GM12878 (cell line): Measurements from ENCODE around the gene GGCX. TPM values are rescaled to one million over a fixed set of nuclear protein-coding genes. Genes with fewer than 3 reads are reported as not detected.
A peak's percentile ranks its signal among the peaks of the same experiment; 100 is the strongest.

Experiments used
- ATAC-seq: fragments of 200-7000 bp; cut with Tn5 transposase; 3 replicates; pipeline ENCODE4 v1.9.1; 2020; ENCODE audit warnings: mild to moderate bottlenecking, moderate library complexity
- BruUV-seq: library from RNA; stranded (reverse); fragments of 400-500 nt; replicated peaks from 2 replicates; lab custom pipeline; 2021; lab: Mats Ljungman, UMichigan
- CTCF ChIA-PET: fragments of 300-600 bp; sonication (Branson Sonifier 250); formaldehyde crosslinking; extraction: SDS; loops from one replicate; lab custom pipeline; 2021; ENCODE audit warnings: inconsistent platforms; lab: Yijun Ruan, JAX
- POLR2A ChIA-PET: fragments of 350-600 bp; formaldehyde crosslinking; extraction: SDS; loops from one replicate; lab custom pipeline; 2021; ENCODE audit warnings: inconsistent platforms; lab: Charles Lee
- RAD21 ChIA-PET: fragments of 300-600 bp; sonication (Branson Sonifier 250); formaldehyde crosslinking; loops from one replicate; lab custom pipeline; 2023; ENCODE audit warnings: antibody characterized with exemption; ENCODE audit not compliant: unreplicated experiment; lab: Charles Lee
- SMC1A ChIA-PET: fragments of 300-600 bp; sonication (Branson Sonifier 250); formaldehyde crosslinking; loops from one replicate; lab custom pipeline; 2023; ENCODE audit not compliant: unreplicated experiment, uncharacterized antibody; lab: Charles Lee
- DNase-seq: peaks from one replicate; pipeline ENCODE4 v3.0.0-alpha.2; 2011; ENCODE audit warnings: low read depth, low spot score
- FAIRE-seq: peaks from 3 replicates; lab custom pipeline; 2011; peaks lifted over from hg19 to GRCh38; lab: Jason Lieb, UNC
- H2AFZ ChIP-seq: 2 replicates; pipeline ENCODE4 v1.6.0; 2011; ENCODE audit warnings: low read depth, low read length, control low read depth; ENCODE audit not compliant: control insufficient read depth
- H3K27ac ChIP-seq: 2 replicates; pipeline ENCODE4 v1.5.1; 2011; ENCODE audit warnings: control low read depth; ENCODE audit not compliant: control insufficient read depth, insufficient read depth
- H3K27me3 ChIP-seq, 2 experiments: replicated peaks in 1 of 2; 2 replicates each; pipeline versions ENCODE4 v1.6.0 to v1.6.1; 2011; ENCODE audit warnings: low read length in 1 of 2; ENCODE audit not compliant: control insufficient read depth in 2 of 2, insufficient read depth in 2 of 2
- H3K36me3 ChIP-seq, 2 experiments: 2 replicates each; pipeline ENCODE4 v1.5.1; 2011; ENCODE audit warnings: low read length in 1 of 2; ENCODE audit not compliant: control insufficient read depth in 2 of 2, insufficient read depth in 2 of 2
- H3K4me1 ChIP-seq: 2 replicates; pipeline ENCODE4 v1.6.1; 2011; ENCODE audit warnings: mild to moderate bottlenecking, low read length, moderate library complexity, mixed read lengths; ENCODE audit not compliant: control insufficient read depth, insufficient read depth
- H3K4me2 ChIP-seq: 2 replicates; pipeline ENCODE4 v1.6.0; 2011; ENCODE audit warnings: control low read depth; ENCODE audit not compliant: control insufficient read depth, insufficient read depth
- H3K4me3 ChIP-seq: fragments of 200-600 bp; sonication (generic); 2 replicates; pipeline ENCODE4 v1.5.1; 2016
- H3K79me2 ChIP-seq: 2 replicates; pipeline ENCODE4 v1.6.0; 2011; ENCODE audit warnings: low read length; ENCODE audit not compliant: control insufficient read depth, insufficient read depth
- H3K9ac ChIP-seq: 2 replicates; pipeline ENCODE4 v1.8.0; 2011; ENCODE audit warnings: low read length, control low read depth, mixed read lengths; ENCODE audit not compliant: control insufficient read depth, insufficient read depth
- H3K9me3 ChIP-seq: replicated peaks from 3 replicates; pipeline ENCODE4 v1.5.1; 2011; ENCODE audit warnings: mild to moderate bottlenecking, low read length; ENCODE audit not compliant: control insufficient read depth, insufficient read depth
- H4K20me1 ChIP-seq: 2 replicates; pipeline ENCODE4 v1.6.0; 2011; ENCODE audit not compliant: control insufficient read depth, insufficient read depth
- BMI1 ChIP-seq: fragments of 450-650 bp; IDR thresholded peaks from 2 replicates; pipeline ENCODE4 v1.6.1; 2016; ENCODE audit warnings: mild to moderate bottlenecking, moderate library complexity, borderline replicate concordance
- EED ChIP-seq: sonication (generic); IDR thresholded peaks from 2 replicates; pipeline ENCODE4 v1.6.1; 2016; ENCODE audit warnings: antibody characterized with exemption, low read depth
- ETV6 ChIP-seq, 2 experiments: fragments of 450-650 bp in 1 of 2; IDR thresholded peaks in 1 of 2; conservative IDR thresholded peaks in 1 of 2; 2 replicates each; pipeline ENCODE4 v1.6.1; 2014; ENCODE audit warnings: antibody characterized with exemption in 1 of 2, borderline replicate concordance in 1 of 2, low read depth in 1 of 2, mild to moderate bottlenecking in 1 of 2, moderate library complexity in 1 of 2
- FOXK2 ChIP-seq: fragments of 450-650 bp; IDR thresholded peaks from 2 replicates; pipeline ENCODE4 v1.6.1; 2017; ENCODE audit warnings: mild to moderate bottlenecking, moderate library complexity
- HCFC1 ChIP-seq: fragments of 150-350 bp; IDR thresholded peaks from 2 replicates; pipeline ENCODE4 v1.6.1; 2014; ENCODE audit warnings: low read length
- IRF4 ChIP-seq: IDR thresholded peaks from 2 replicates; pipeline ENCODE4 v1.6.1; 2011; ENCODE audit warnings: low read depth, low read length
- JUNB ChIP-seq: IDR thresholded peaks from 2 replicates; pipeline ENCODE4 v1.6.1; 2016; ENCODE audit warnings: antibody characterized with exemption, mild to moderate bottlenecking
- MEF2A ChIP-seq: IDR thresholded peaks from 2 replicates; pipeline ENCODE4 v1.6.1; 2011; ENCODE audit warnings: low read depth, mild to moderate bottlenecking, low read length, moderate library complexity; ENCODE audit not compliant: insufficient read depth
- MTA3 ChIP-seq: IDR thresholded peaks from 2 replicates; pipeline ENCODE4 v1.6.1; 2012; ENCODE audit warnings: low read length, inconsistent platforms, borderline replicate concordance
- NFYB ChIP-seq: IDR thresholded peaks from 2 replicates; pipeline ENCODE4 v1.6.1; 2011; ENCODE audit warnings: low read depth, mild to moderate bottlenecking, low read length, improper control_type of control experiment, moderate library complexity; ENCODE audit not compliant: insufficient read depth
- RELA ChIP-seq: fragments of 450-650 bp; IDR thresholded peaks from 2 replicates; pipeline ENCODE4 v1.8.0; 2014; ENCODE audit warnings: borderline replicate concordance; ENCODE audit not compliant: partially characterized antibody
- SP1 ChIP-seq: IDR thresholded peaks from one replicate; pipeline ENCODE4 v1.6.1; 2011; ENCODE audit warnings: low read depth, low read length
- SPI1 ChIP-seq: IDR thresholded peaks from 2 replicates; pipeline ENCODE4 v1.6.1; 2011; ENCODE audit warnings: low read depth, mild to moderate bottlenecking, low read length, moderate library complexity, borderline replicate concordance; ENCODE audit not compliant: insufficient read depth
- SREBF1 ChIP-seq: IDR thresholded peaks from 2 replicates; pipeline ENCODE4 v1.6.1; 2012; ENCODE audit warnings: mild to moderate bottlenecking, low read length
- WGBS: methylation state at CpG from one replicate; pipeline ENCODE4 v1.1.6; 2016; ENCODE audit warnings: low lambda C conversion rate; ENCODE audit not compliant: insufficient replicate concordance, insufficient coverage; ENCODE audit errors: missing lambda C conversion rate; 5-methylcytosine and 5-hydroxymethylcytosine counted together
- in situ Hi-C: fragments of 300-500 bp; cut with MboI; formaldehyde crosslinking; loops from 9 replicates; pipeline ENCODE4 v1.14.3; 2018; ENCODE audit warnings: mixed read lengths
- intact Hi-C: fragments of 100-400 bp; cut with micrococcal nuclease; formaldehyde crosslinking; loops from one replicate; pipeline ENCODE4 v1.14.2; 2022; ENCODE audit not compliant: unreplicated experiment
- polyA plus RNA-seq, 11 experiments: library from polyadenylated mRNA; depleted of rRNA in 4 of 11; unstranded in 6 of 11; stranded (reverse) in 5 of 11; fragments of >200 nt; fragmentation: Nextera tagmentation in 4 of 11; fragmentation: Illumina TruSeq in 1 of 11; extraction: Ambion mirVana in 4 of 11; extraction: Trizol in 1 of 11; gene quantifications; 1 replicate in 1 of 11; 2 replicates in 10 of 11; pipeline versions ENCODE4 v1.2.1 to v1.2.3, GENCODE V29; 2011 to 2016; ENCODE audit warnings: inconsistent platforms in 2 of 11, missing spikeins in 2 of 11, low read depth in 1 of 11
- total RNA-seq, 4 experiments: library from RNA; depleted of rRNA in 3 of 4; stranded (reverse); fragments of >200 nt in 3 of 4; fragmentation: Illumina TruSeq in 1 of 4; extraction: Trizol in 1 of 4; gene quantifications; 2 replicates each; pipeline versions ENCODE4 v1.2.1 to v1.2.3, GENCODE V29; 2013 to 2021
- TF ChIP-seq, protein P1 (sequence below): fragments of 450-650 bp; IDR thresholded peaks from 2 replicates; pipeline ENCODE4 v1.6.1; 2017; ENCODE audit warnings: mild to moderate bottlenecking, low read depth, inconsistent platforms; ENCODE audit not compliant: poor library complexity, severe bottlenecking
- TF ChIP-seq, protein P2 (sequence below): fragments of 450-650 bp; IDR thresholded peaks from 2 replicates; pipeline ENCODE4 v1.6.1; 2016; ENCODE audit warnings: mild to moderate bottlenecking
- TF ChIP-seq, protein P3 (sequence below): fragments of 450-650 bp; IDR thresholded peaks from 2 replicates; pipeline ENCODE4 v1.6.1; 2016; ENCODE audit warnings: mild to moderate bottlenecking
- TF ChIP-seq, protein P4 (sequence below): IDR thresholded peaks from 2 replicates; pipeline ENCODE4 v1.6.1; 2011; ENCODE audit warnings: low read depth, mild to moderate bottlenecking, low read length, moderate library complexity, borderline replicate concordance; ENCODE audit errors: extremely low read depth

The GGCX gene
- total and polyA plus RNA-seq, 10 of the 15 experiments (the other 5 are each of a cell fraction or from before 2014, with no cell fraction given), result 18.1 to 52.7 (median 25.0) TPM

DNA sequence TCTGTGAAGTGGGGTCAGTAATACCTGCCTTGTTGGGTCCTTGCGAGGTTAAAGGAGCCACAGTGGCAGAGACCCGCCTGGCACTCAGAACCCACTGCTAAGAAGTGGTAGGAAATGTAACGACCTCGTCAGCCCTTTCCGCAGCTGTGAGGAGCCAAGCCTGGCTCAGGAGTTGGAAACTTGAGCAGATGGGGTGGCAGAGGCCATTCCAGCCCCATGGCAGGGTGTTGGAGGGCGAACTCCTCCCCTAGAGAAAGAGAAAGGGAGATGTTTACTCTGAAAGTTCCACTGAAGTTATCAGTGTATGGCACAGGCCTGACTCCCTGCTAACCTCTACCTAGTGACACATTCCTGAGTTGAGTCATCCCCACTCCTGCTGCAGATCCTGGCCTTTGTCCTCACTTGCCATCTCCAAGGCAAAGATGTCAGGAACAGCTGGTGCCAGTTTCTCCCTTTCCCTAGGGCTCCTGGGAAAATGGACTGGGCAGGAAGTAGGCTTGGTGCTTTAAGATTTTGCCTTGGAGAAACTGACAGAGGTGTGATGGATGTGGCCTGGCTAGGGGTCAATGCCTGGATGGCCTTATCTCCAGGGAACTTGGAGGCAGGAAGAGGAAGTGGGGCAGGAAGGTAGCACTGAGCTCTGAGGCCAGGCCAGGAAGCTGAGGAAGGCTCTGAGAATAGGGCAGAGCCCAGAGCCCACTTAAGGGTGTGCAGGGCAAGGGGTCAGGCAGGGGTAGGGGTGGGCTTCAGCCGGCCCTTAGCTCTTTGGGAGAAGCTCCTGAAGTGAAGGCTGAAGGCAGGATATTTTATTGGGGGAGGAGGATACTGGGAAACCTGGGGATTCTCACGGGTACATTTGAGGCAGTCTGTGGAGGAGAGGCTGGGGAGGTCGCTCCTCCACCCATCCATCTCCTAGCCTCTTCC is 23.8 kb upstream of the GGCX start:
- Histone ChIP-seq H3K4me3 (peak overlapping the region; percentile 72), H3K9ac (peak overlapping the region; percentile 56), H3K27ac (peak overlapping the region; percentile 64), H3K27me3 (no peaks in the 10 kb centered on the region), H2AFZ (peak overlapping the region; percentile 11), H3K36me3 (peaks cover 0 to 6% of the 10 kb centered on the region in 2 experiments; a peak in 2 of 4 replicates), H3K4me2 (peak overlapping the region; percentile 97), H3K4me1 (peaks cover 21% of the 10 kb centered on the region), H4K20me1 (no peaks in the 10 kb centered on the region), H3K79me2 (peaks cover 2% of the 10 kb centered on the region), H3K9me3 (no peaks in the 10 kb centered on the region)
- ChIA-PET CTCF (no interaction called here), RAD21 (no interaction called here), POLR2A (interaction anchor here (0.5 to 1.2 kb wide), 3 partner anchors 10 to 1163 kb away, joined by 3 to 5 read pairs (median 4); partner anchors contain the start of gene RNF181), SMC1A (no interaction called here)
- in situ Hi-C loops (no loop called here), intact Hi-C loops (no loop called here)
- peak; percentile 31 for FAIRE-seq
- WGBS, result 24% methylated on average over 9 of the region's 9 CpGs
- peak; percentile 49 for ATAC-seq
- BruUV-seq, result no TSS peak
- DNase-seq, result no peak
- TF ChIP-seq, protein P1, sequence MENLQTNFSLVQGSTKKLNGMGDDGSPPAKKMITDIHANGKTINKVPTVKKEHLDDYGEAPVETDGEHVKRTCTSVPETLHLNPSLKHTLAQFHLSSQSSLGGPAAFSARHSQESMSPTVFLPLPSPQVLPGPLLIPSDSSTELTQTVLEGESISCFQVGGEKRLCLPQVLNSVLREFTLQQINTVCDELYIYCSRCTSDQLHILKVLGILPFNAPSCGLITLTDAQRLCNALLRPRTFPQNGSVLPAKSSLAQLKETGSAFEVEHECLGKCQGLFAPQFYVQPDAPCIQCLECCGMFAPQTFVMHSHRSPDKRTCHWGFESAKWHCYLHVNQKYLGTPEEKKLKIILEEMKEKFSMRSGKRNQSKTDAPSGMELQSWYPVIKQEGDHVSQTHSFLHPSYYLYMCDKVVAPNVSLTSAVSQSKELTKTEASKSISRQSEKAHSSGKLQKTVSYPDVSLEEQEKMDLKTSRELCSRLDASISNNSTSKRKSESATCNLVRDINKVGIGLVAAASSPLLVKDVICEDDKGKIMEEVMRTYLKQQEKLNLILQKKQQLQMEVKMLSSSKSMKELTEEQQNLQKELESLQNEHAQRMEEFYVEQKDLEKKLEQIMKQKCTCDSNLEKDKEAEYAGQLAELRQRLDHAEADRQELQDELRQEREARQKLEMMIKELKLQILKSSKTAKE, result no peak
- TF ChIP-seq HCFC1 (no peak), JUNB (peak; percentile 35; the same call in 1 of the 2 replicates), IRF4 (peak; percentile 76), MEF2A (no peak), FOXK2 (peak; percentile 7; the same call in 1 of the 2 replicates), RELA (no peak), MTA3 (no peak), EED (peak; percentile 71), SP1 (no peak), NFYB (no peak), SPI1 (peak; percentile 53), SREBF1 (no peak), BMI1 (no peak), ETV6 (conservative IDR thresholded peaks at IDR 0.05 in 1 of 2, IDR thresholded peaks at IDR 0.05 in 1 of 2; ENCODE audit: borderline replicate concordance in 1 of 2, low read depth in 1 of 2) (peak in 1 of 2 experiments; percentile 46; a peak in 2 of 4 replicates)
- TF ChIP-seq, protein P2, sequence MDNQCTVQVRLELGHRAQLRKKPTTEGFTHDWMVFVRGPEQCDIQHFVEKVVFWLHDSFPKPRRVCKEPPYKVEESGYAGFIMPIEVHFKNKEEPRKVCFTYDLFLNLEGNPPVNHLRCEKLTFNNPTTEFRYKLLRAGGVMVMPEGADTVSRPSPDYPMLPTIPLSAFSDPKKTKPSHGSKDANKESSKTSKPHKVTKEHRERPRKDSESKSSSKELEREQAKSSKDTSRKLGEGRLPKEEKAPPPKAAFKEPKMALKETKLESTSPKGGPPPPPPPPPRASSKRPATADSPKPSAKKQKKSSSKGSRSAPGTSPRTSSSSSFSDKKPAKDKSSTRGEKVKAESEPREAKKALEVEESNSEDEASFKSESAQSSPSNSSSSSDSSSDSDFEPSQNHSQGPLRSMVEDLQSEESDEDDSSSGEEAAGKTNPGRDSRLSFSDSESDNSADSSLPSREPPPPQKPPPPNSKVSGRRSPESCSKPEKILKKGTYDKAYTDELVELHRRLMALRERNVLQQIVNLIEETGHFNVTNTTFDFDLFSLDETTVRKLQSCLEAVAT, result 0 out of 2 replicates have a peak, but pooled peaks have one; percentile 11
- TF ChIP-seq, protein P3, sequence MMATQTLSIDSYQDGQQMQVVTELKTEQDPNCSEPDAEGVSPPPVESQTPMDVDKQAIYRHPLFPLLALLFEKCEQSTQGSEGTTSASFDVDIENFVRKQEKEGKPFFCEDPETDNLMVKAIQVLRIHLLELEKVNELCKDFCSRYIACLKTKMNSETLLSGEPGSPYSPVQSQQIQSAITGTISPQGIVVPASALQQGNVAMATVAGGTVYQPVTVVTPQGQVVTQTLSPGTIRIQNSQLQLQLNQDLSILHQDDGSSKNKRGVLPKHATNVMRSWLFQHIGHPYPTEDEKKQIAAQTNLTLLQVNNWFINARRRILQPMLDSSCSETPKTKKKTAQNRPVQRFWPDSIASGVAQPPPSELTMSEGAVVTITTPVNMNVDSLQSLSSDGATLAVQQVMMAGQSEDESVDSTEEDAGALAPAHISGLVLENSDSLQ, result no peak
- TF ChIP-seq, protein P4, sequence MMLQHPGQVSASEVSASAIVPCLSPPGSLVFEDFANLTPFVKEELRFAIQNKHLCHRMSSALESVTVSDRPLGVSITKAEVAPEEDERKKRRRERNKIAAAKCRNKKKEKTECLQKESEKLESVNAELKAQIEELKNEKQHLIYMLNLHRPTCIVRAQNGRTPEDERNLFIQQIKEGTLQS, result no peak
